ENCODE data around the gene AHCYL2.
A peak's percentile ranks its signal among the peaks of the same experiment; 100 is the strongest.

GRCh38 chr7:129343099-129343700 lies 118.4 kb downstream of the AHCYL2 start:
- peak; percentile 48 to 54 for TF ChIP-seq CTCF (IDR thresholded peaks at IDR 0.05; ENCODE audit: extremely low read depth in 1 of 2, insufficient read depth in 1 of 2, low read depth in 1 of 2, low read length in 2 of 2)
- no peak for TF ChIP-seq POLR2AphosphoS5 (IDR thresholded peaks at IDR 0.05; ENCODE audit: insufficient read depth, low read depth, low read length)
